Sciatic nerve (tissue), 2 donors: Measurements from ENCODE around the gene ANKUB1. TPM values are rescaled to one million over a fixed set of nuclear protein-coding genes. Genes with fewer than 3 reads are reported as not detected.
A peak's percentile ranks its signal among the peaks of the same experiment; 100 is the strongest.

Experiments used
- ATAC-seq: fragments of 200-7000 bp; cut with Tn5 transposase; one replicate; pipeline ENCODE4 v1.9.1; 2020; ENCODE audit warnings: mild to moderate bottlenecking, moderate library complexity
- DNase-seq: peaks from one replicate; pipeline ENCODE4 v3.0.0-alpha.2; 2020; ENCODE audit warnings: low spot score
- intact Hi-C: fragments of 100-400 bp; cut with DNase I; formaldehyde crosslinking; loops from one replicate; pipeline ENCODE4 v1.14.2; 2022
- total RNA-seq: library from RNA; stranded (reverse); fragmentation: NEBNext Ultra II Directional; extraction: Animal tissue kit (Norgen Biotek cat#: 25700); gene quantifications from one replicate; pipeline ENCODE4 v1.2.1, GENCODE V29; 2021
- donor health status: DM: no; HTN: no; CAD: no.
- donor health status: DM: no; HTN: no; CAD: no.

ANKUB1 gene
- total RNA-seq, 1 donor from 2014 or later = 2.8 TPM

GRCh38 chr3:149726716-149727407 is 65.5 kb downstream of the ANKUB1 start:
- ATAC-seq (no peak), DNase-seq (no peak)
- intact Hi-C loops = no loop called here

DNA sequence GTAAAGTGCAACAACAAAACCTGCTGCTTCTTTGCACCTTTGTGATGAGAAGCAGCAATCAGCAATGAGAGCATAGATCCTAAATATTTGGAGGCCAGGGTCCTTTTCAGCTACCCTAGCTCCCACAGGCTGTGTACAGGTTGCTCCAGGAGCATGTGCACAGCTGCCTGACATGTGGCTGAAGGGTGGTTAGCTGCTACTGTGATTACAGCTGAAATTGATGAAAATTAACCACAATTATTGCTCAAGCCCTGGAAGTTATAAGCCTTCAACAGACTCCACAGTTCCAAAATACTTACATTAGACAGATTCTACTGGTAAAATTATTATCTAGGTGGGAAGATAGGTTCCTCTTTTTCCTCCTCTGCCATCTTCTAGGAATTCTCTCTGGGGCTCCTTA is 68.6 kb downstream of the ANKUB1 start:
- DNase-seq = no peak
- intact Hi-C loops = no loop called here

GRCh38 chr3:149720918-149721317 is 71.4 kb downstream of the ANKUB1 start:
- DNase-seq (no peak), ATAC-seq (no peak)
- intact Hi-C loops = no loop called here

More for the DNA sequence above, 68.6 kb downstream of the ANKUB1 start:
- no peak for ATAC-seq

DNA sequence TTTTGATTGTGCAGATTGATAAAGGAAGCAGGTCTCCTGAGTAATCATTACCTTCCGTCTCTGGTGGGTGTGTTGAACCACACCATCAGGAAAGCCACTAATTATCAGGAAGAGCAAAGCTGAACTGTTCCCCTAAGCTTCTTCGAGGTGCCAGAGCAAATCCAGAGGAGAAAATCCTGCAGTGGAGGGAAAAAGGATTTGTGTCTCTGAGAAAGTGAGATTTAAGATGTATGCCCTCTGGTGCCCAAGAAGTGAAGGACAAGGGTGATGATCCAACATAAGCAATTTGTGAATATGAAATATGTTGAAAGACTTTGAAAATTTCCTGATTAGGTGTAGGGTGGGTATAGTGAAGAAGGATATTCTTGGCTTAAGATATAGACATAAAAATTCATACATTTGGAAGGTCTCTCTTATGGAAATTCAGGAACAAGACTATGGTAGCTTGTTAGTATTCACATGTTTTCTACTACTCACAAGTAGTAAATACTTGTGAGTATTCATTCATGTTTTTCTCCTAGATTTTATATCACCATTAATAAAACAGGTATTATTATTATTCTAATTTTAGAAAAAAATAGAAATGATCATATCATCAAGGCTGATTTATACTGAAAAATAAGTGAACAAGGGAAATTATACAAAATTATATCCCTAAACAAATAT is 74.8 kb downstream of the ANKUB1 start:
- intact Hi-C loops = loop anchor here (5.0 kb wide), 1 partner anchor 205 kb away; no protein-coding TSS in a partner anchor
- ATAC-seq (peak; percentile 82), DNase-seq (peak; percentile 72)

- DNase-seq (no peak), ATAC-seq (no peak)
- intact Hi-C loops = loop anchor here (5.0 kb wide), 1 partner anchor 205 kb away; no protein-coding TSS in a partner anchor
These were observed 75.4 kb downstream of the ANKUB1 start for GRCh38 chr3:149716984-149717383.

GRCh38 chr3:149715247-149715646 is 77.1 kb downstream of the ANKUB1 start:
- ATAC-seq (no peak), DNase-seq (no peak)
- intact Hi-C loops = loop anchor here (5.0 kb wide), 1 partner anchor 203 kb away; no protein-coding TSS in a partner anchor

DNA sequence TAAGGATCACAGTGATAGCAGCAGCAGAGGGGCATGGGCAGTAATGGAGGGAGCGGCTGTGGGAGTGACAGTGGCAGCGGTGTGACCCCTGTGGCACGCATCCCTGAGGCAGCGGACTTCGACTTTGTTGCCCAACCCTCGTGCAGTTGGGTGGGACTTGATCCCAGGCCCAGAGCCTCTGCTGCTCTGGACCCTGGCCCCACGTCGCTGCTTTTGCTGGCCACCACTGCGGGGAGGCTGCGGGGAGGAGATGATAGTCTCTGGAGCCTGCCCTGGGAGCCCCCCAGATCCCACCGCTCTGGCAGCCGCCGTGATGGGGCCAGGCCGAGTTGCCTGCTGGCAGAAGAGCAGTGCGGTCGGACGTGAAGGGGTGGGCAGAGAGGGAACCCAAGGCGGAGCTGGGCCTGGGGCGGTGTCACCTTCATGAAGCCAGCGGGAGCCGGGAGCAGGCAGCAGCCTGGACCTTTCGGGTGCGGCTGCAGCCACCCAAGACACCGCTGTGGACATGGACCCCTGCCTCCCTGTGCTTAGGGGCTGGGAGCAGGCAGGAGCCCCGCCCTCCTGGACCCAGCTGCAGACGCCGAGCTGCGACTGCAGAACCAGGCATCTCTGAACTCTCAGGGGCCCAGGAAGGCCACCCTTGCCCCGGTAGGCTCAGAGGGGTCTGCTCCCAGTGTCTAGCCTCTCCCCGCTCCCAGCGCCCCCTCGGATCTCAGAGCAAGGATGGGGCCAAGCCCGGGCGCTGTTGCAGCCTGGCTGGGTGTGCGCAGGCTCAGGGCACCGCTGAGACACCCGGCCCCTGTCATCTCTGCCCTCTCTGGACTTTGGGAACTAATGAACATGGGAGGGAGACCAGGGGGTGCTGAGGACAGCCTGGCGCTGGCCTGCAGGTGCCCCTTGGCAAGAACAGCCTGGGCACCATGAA is 78.4 kb downstream of the ANKUB1 start:
- no peak for ATAC-seq
- intact Hi-C loops = no loop called here

More for the DNA sequence above, 78.4 kb downstream of the ANKUB1 start:
- DNase-seq = no peak

Other genes starting within 250 kb of the ANKUB1 start
- gene WWTR1, start 134.5 kb downstream of the ANKUB1 start, total RNA-seq = 143 TPM
- gene COMMD2, start 40.1 kb downstream of the ANKUB1 start, total RNA-seq = 41.1 TPM
- 173 TPM for gene RNF13, start 20.7 kb upstream of the ANKUB1 start, total RNA-seq
- gene PFN2, start 178.3 kb upstream of the ANKUB1 start, total RNA-seq = 75.8 TPM